ENCODE measurements around the gene RPL39.
"Not testable (repeated sequence)": the region's sequence is repeated elsewhere in the genome, so short reads cannot be mapped to it uniquely, and the experiment has no call there.

The RPL39 gene

GRCh38 chrX:119791437-119792231 lies at the start of gene RPL39:
Gene RPL39, minus strand, starts transcription at chrX:119791630. Its CDS starts 54 bp downstream, at chrX:119791576.
- DNase-seq: peak; percentile 92

GRCh38 chrX:119833905-119834304 lies 42.5 kb upstream of the RPL39 start:
- no peak for DNase-seq

- no peak for DNase-seq
Measured at GRCh38 chrX:119828446-119828845, 37.0 kb upstream of the RPL39 start.

GRCh38 chrX:119826399-119826959 lies 35.0 kb upstream of the RPL39 start:
- DNase-seq: no peak

DNA sequence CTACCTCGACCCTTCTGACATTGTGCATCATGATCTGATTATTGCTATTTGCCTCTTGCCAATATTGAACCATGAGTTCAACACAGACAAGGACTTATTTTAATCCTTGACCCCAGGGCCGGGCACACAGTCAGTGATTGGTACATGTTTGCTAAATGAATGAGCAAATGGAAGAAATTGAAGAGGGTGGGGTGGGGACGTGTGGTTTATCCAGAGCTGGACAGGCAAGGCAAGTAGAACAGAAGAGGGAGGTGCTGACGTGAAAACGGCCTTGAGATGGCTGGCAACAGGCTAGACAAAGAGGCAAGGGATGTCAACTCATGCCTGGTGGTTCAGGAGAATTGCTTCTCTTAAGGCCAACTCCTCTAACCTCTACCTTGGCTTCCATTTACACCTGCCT lies 32.8 kb upstream of the RPL39 start:
- not testable (repeated sequence) for DNase-seq

- DNase-seq: not testable (repeated sequence)
Measured at GRCh38 chrX:119821703-119822102, 30.3 kb upstream of the RPL39 start.

GRCh38 chrX:119817130-119817690 lies 25.8 kb upstream of the RPL39 start:
- no peak for DNase-seq

- no peak for DNase-seq
Measured at GRCh38 chrX:119816300-119816699, 24.9 kb upstream of the RPL39 start.

- peak; percentile 87 for DNase-seq
Measured at GRCh38 chrX:119809185-119809666, 17.8 kb upstream of the RPL39 start.

- not testable (repeated sequence) for DNase-seq
Measured at GRCh38 chrX:119808461-119808860, 17.0 kb upstream of the RPL39 start.

GRCh38 chrX:119802546-119802945 lies 11.1 kb upstream of the RPL39 start:
- DNase-seq: no peak

- DNase-seq: no peak
Measured at GRCh38 chrX:119801253-119802221, 10.1 kb upstream of the RPL39 start.

DNA sequence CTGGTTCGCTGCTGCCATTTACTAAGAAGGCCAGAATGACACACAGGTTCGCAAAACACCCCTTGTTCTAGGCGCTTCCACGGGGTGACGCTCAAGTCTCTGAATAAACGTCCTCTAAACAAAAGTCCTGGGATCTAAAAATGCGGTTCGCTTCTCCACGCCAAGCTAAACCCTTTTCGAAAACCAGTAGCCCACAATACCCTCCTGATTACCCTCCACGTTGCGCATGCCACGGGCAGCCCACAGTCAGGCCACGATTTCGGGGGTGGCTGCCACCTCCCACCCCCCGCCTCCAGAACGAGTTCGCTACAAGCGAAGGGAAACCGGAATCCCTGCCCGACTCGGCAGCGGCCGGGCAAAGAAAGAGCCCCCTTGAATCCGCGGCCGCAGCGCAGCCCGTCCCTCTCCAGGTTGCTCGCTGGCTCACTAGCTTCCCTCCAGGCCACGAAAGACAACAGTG lies 423 bp downstream of the RPL39 start:
- peak; percentile 54 for DNase-seq

DNA sequence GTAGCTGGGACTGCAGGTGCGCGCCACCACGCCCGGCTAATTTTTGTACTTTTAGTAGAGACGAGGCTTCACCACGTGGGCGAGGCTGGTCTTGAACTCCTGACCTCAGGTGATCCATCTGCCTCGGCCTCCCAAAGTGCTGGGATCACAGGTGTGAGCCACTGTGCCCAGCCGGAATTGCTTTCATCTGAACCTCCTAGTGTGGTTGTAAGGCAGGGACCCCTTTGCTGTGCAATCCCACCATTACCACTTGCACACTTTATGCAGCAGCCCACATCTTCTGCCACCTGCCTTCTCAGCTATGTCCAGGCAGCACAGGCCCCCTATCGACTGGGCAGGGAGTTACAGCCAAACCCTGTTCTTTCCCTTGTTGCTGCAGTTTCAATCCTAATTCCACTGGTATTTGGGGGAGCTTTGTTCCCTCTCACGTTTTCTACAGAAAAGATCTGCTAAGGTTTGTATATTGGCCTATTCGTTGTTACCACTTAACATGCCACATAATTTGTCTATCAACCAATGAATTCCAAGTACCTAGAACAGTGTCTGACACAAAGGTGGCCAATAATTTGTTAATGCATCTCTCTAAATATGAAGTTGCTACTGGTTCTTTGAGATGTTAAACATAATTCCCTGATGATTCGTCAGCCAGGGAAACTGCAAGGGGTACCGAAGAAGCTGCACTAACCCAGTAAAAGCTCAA lies 6.5 kb downstream of the RPL39 start:
- DNase-seq: peak; percentile 53

DNA sequence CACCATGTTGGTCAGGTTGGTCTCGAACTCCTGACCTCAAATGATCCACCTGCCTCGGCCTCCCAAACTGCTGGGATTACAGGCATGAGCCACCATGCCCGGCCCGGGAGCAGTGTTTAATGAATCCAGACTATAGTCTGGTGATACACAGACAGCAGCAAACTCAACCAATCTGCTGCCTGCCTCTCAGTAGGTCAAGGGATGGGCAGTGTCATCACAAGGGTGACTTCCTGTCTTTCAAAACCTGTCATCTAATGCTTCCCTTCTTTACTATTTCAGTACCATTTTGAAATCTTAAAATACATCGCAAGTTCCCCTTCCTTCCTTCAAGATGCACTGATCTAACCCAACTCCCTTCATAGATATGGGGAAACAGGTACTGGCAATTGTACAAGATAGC lies 8.4 kb downstream of the RPL39 start:
- DNase-seq: no peak

- no peak for DNase-seq
Measured at GRCh38 chrX:119778829-119779228, 12.6 kb downstream of the RPL39 start.

GRCh38 chrX:119775517-119776238 lies 15.8 kb downstream of the RPL39 start:
- DNase-seq: no peak

GRCh38 chrX:119769388-119769787 lies 22.0 kb downstream of the RPL39 start:
- DNase-seq: not testable (repeated sequence)

GRCh38 chrX:119768436-119768835 lies 23.0 kb downstream of the RPL39 start:
- not testable (repeated sequence) for DNase-seq

GRCh38 chrX:119763836-119764387 lies 27.5 kb downstream of the RPL39 start:
- no peak for DNase-seq

DNA sequence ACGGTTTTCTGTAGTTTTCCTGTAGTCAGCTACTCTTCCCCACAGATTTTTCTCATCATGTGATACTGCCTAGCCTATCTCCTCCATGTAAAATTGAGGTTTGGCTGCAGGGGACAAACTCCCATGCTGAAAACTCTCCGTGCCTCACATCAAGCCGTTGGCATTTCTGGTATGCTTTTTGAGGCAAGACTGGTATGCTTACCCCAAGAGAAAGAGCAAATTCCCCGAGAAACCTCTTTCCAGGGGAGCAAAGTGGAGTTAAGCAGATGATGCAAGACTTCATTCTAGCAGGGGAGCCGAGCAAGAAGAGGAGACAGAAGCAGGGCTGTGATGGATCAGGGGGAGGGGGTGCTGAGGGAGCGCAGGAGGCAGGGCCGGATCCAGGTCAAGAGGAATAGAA lies 28.2 kb downstream of the RPL39 start:
- DNase-seq: no peak
